Activated CD8-positive, alpha-beta memory T cell treated with anti-CD3 and anti-CD28 coated beads, Interleukin-2, amount 10 ng/mL, durations not matched to agents 7 days and 5 days (primary cell): ENCODE measurements around the gene CYB5R3. TPM values are rescaled to one million over a fixed set of nuclear protein-coding genes. Genes with fewer than 3 reads are reported as not detected.
"Not testable (repeated sequence)": the region's sequence is repeated elsewhere in the genome, so short reads cannot be mapped to it uniquely, and the experiment has no call there.

Experiments
- ATAC-seq: fragments of 150-1000 bp; cut with Tn5 transposase; one replicate; pipeline ENCODE4 v1.10.0; 2021; ENCODE audit warnings: moderate library complexity
- CTCF ChIA-PET: fragments of 350-600 bp; sonication (Branson Sonifier 250); formaldehyde crosslinking; loops from one replicate; lab custom pipeline; 2021; ENCODE audit warnings: antibody characterized with exemption; lab: Charles Lee
- DNase-seq: peaks from one replicate; pipeline ENCODE4 v3.0.0-alpha.2; 2020
- H3K27ac Mint-ChIP-seq: one replicate; pipeline ENCODE4 v1.8.0; 2021; ENCODE audit warnings: mild to moderate bottlenecking, mixed read lengths
- H3K27me3 Mint-ChIP-seq: one replicate; pipeline ENCODE4 v1.8.0; 2021; ENCODE audit warnings: mixed read lengths
- H3K36me3 Mint-ChIP-seq: one replicate; pipeline ENCODE4 v1.8.0; 2021; ENCODE audit warnings: mild to moderate bottlenecking, mixed read lengths
- H3K4me1 Mint-ChIP-seq: one replicate; pipeline ENCODE4 v1.8.0; 2021; ENCODE audit warnings: mixed read lengths
- H3K4me3 Mint-ChIP-seq: one replicate; pipeline ENCODE4 v1.8.0; 2021; ENCODE audit warnings: mild to moderate bottlenecking, moderate library complexity, mixed read lengths
- H3K9me3 Mint-ChIP-seq: one replicate; pipeline ENCODE4 v1.8.0; 2022; ENCODE audit warnings: low read depth, mixed read lengths
- total RNA-seq, 2 experiments: library from RNA; stranded (reverse); gene quantifications; one replicate each; pipeline ENCODE4 v1.2.3, GENCODE V29; 2021

The CYB5R3 gene
- total RNA-seq, 2 experiments from 2014 or later, result 66.2 to 66.8 TPM

DNA sequence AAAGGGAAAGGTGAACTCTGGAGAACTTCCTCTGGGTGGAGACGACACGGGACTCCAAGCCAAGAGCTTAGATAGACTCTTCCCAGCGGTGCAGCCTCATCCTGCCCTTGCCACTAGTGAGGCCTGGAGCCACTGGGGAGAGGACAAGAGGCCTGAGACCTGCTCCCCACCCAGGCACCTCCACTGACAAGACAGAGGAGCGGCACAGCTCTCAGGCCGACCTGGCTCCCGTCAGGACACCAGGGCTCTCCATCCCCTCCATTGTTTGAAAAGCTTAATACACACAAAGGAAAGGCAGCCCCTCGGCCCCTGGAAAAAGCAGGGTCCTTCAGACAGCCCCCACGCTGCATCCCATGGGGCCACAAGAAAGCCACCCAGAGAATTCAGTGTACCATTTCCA lies 64.1 kb downstream of the CYB5R3 start:
- Mint-ChIP-seq H3K4me3 (no peak overlapping the region), H3K27ac (no peak overlapping the region), H3K9me3 (no peaks in the 10 kb centered on the region), H3K4me1 (peaks cover 11% of the 10 kb centered on the region), H3K27me3 (no peaks in the 10 kb centered on the region), H3K36me3 (peaks cover 24% of the 10 kb centered on the region)
- CTCF ChIA-PET, result no interaction called here
- ATAC-seq (no peak), DNase-seq (no peak)

DNA sequence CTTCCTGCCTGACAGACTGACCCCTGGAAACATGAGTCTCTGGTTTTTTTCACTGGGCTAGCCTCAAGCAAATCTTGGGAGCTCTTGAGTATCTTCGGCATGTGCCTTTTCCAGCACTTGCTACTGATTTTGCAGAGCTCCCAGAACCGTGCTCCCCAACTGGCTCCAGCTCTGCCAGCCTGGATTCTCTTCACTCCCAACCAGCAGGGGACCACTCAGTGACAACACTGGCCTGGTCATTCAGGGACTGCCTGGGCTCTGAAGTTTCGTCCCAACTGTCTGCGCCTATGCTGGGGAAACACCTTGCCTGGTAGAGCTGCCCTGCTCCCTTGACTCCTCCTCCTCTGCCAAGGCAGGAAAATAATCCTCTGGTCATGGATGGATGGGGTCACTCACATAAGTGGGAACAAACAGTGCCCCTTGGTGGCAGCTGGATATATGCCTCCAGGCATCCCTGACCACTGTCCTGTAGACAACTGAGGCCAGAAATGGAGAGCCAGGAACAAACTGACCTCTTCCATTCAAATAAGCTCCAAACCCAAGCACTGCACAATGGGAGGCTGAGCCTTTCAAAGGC lies 64.7 kb downstream of the CYB5R3 start:
- H3K4me3 Mint-ChIP-seq, result no peak overlapping the region
- no peak overlapping the region for H3K27ac Mint-ChIP-seq
- ATAC-seq, result no peak
- H3K4me1 Mint-ChIP-seq, result peaks cover 13% of the 10 kb centered on the region
- H3K9me3 Mint-ChIP-seq, result no peaks in the 10 kb centered on the region
- DNase-seq, result no peak
- CTCF ChIA-PET, result interaction anchor here (1.0 kb wide), 1 partner anchor 29 kb away, joined by 3 read pairs; no protein-coding TSS in a partner anchor
- peaks cover 24% of the 10 kb centered on the region for H3K36me3 Mint-ChIP-seq
- no peaks in the 10 kb centered on the region for H3K27me3 Mint-ChIP-seq

DNA sequence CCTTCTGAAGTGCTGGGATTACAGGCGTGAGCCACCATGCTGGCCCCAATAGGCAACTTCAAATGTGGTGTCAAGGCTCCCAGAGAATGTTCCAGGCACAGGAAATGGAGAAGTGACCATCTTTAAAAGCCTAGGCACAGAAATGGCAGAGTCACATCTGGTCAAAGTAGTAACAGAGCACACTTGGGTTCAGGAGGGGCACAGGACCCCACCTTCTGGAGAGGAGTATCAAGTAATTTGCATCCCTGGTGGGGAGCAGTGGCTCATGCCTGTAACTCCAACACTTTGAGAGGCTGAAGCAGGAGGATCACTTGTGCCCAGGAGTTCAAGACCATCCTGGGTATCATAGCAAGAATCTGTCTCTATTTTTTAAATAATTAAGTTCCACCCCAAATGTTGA lies 66.2 kb downstream of the CYB5R3 start:
- H3K36me3 Mint-ChIP-seq, result peaks cover 27% of the 10 kb centered on the region
- no peak for DNase-seq
- no peaks in the 10 kb centered on the region for H3K27me3 Mint-ChIP-seq
- CTCF ChIA-PET, result interaction anchor here (1.1 kb wide), 1 partner anchor 31 kb away, joined by 3 read pairs; no protein-coding TSS in a partner anchor
- no peak overlapping the region for H3K27ac Mint-ChIP-seq
- H3K4me1 Mint-ChIP-seq, result peaks cover 13% of the 10 kb centered on the region
- H3K9me3 Mint-ChIP-seq, result no peaks in the 10 kb centered on the region
- ATAC-seq, result no peak
- no peak overlapping the region for H3K4me3 Mint-ChIP-seq

DNA sequence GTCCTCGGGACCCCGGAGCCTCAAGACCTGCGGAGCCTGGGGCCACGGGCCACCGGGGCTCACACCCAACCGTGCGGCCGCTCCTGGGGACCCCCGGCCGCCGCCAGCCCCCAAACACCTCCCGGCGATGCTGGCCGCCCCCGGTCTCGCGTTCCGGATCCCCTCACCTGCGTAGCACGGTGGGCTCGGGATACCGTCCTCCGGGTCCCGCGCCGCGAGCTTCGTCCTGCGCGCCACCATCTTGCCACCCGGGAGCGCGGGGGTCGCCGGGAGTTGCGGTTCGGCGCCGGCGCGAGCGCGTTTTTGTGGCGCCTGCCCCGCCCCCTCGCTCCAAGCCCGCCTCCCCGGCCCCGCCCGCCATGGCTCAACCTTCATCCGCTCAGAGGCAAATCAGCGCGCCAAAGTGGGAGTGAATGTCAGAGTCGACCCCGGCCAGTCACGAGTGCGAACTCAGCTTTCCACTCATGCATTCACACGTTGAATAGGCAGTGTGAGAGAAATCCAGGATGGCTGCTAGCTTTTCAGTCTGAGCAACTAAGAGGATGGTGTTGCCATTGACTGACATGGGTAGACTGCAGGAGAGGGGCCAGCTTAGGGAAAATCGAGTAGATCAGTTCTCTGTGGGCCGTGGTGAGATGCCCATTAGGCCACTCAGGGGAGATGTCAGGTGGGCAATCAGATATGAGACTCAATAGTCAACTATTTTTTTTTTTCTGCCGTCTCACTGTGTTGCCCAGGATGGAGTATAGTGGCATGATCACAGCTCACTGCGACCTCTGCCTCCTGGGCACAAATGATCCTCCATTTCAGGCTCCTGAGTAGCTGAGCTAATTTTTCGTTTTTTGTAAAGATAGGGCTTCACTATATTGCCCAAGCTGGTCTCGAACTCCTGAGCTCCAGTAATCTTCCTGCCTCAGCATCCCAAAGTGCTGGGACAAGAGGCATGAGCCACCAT lies 67.2 kb downstream of the CYB5R3 start:
- CTCF ChIA-PET, result interaction anchor here (1.1 kb wide), 1 partner anchor 32 kb away, joined by 3 read pairs; no protein-coding TSS in a partner anchor
- Mint-ChIP-seq H3K9me3 (no peaks in the 10 kb centered on the region), H3K27me3 (no peaks in the 10 kb centered on the region), H3K36me3 (peaks cover 24% of the 10 kb centered on the region), H3K4me3 (peak overlapping the region; percentile 98), H3K4me1 (peaks cover 13% of the 10 kb centered on the region), H3K27ac (peak overlapping the region; percentile 81)
- DNase-seq (peak; percentile 89), ATAC-seq (peak; percentile 88)

DNA sequence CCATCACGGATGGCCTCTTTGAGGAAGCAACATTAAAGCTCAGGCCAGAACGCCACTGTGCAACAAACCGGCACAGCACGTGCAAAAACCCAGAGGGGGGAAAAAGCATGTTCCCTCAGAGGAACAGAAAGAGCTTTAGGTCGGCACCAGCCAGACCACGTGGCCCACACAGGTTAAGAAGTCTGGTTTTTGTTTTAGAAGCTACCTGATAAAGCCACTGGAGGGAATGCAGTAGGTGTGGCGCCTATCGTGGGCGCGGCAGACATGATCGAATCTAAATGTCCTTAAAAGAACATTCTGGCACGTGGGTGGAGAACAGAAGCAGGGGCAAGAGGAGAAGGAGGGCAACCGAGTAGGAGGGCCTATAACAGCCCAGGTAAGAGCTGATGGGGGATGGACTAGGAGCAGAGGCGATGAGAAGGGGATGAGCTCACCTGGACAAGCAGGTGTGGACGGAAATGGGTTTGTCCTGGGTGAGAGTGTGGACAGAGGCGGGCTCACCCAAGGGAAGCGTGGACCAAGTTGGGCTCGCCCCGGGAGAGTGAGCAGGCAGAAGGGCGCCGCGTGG lies 67.9 kb downstream of the CYB5R3 start:
- ATAC-seq, result peak; percentile 45
- H3K27me3 Mint-ChIP-seq, DNase-seq, H3K9me3 Mint-ChIP-seq, CTCF ChIA-PET: not testable (repeated sequence)
- Mint-ChIP-seq H3K36me3 (peaks cover 18% of the 10 kb centered on the region), H3K4me1 (peaks cover 13% of the 10 kb centered on the region), H3K4me3 (peak overlapping the region; percentile 98), H3K27ac (peak overlapping the region; percentile 94)

DNA sequence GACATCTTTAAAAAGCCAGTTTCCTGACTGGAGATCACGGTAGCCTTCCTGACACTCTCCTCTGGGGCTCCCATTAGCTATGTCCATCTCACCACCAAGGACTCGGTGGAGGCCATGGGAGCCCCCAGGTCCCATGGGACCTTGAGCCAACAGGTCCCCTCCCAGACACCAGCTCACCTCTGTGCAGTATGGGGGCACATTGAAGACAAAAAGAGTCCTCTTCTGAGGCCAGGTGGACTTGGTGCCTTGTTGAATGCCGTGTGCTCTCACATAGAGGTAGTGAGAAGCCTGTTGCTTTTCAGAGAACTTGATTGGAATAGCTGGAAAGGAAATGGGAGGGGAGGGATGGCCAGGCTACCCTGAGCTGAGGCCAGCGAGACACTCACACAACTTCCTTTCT lies 69.2 kb downstream of the CYB5R3 start:
- peaks cover 13% of the 10 kb centered on the region for H3K4me1 Mint-ChIP-seq
- CTCF ChIA-PET, ATAC-seq, H3K27ac Mint-ChIP-seq, H3K4me3 Mint-ChIP-seq, DNase-seq, H3K9me3 Mint-ChIP-seq, H3K27me3 Mint-ChIP-seq: not testable (repeated sequence)
- H3K36me3 Mint-ChIP-seq, result peaks cover 14% of the 10 kb centered on the region

DNA sequence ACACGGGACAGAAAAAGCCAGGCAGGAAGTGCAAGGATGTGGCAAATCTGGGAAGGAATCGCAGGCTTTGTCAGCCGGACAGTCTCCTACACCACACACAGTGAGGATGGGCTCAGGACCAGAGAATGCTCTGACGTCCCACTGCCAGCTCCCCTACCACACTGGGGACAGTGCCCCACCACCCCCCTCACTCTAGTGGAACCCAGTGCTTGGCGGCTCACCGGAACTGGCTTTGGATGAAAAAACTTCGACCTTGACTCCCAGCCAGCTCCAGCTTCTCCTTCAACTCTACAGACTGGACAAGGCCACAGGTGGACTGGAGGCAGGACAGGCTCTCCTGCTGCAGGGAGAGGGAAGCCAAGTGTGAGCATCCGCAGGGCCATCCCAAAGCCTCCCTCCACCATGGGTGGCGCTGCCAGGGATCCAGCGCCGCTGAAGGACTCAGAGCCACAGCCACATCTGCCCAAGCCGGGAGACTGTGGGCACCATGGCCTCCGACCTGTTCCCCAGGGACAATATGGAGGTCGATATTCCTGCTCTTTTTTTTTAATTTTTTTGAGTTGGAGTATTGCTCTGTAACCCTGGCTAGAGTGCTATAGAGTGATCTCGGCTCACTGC lies 71.5 kb downstream of the CYB5R3 start:
- Mint-ChIP-seq H3K4me3 (no peak overlapping the region), H3K27ac (no peak overlapping the region), H3K9me3 (no peaks in the 10 kb centered on the region), H3K36me3 (peaks cover 16% of the 10 kb centered on the region), H3K27me3 (no peaks in the 10 kb centered on the region), H3K4me1 (peaks cover 13% of the 10 kb centered on the region)
- no peak for ATAC-seq
- CTCF ChIA-PET, result no interaction called here
- DNase-seq, result no peak

DNA sequence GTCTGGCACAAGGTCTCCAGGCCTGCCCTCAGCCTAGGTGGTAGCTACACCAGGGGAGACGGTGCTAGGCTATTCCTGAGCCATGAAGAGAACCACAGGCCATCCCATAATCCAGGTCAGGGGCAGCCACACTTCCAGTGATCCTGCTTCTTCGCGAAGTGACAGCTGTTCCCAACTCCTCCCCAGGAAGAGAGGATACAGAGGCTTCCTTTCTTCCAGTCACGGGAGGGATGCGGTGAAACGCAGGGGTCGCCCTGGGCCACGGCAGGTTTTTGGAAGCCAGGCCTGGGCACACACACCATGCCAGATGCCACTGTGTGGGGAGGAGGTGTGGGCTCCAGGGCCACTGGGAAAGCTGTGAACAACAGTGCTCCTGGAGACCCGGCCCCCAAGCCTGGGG lies 72.1 kb downstream of the CYB5R3 start:
- CTCF ChIA-PET, result not testable (repeated sequence)

DNA sequence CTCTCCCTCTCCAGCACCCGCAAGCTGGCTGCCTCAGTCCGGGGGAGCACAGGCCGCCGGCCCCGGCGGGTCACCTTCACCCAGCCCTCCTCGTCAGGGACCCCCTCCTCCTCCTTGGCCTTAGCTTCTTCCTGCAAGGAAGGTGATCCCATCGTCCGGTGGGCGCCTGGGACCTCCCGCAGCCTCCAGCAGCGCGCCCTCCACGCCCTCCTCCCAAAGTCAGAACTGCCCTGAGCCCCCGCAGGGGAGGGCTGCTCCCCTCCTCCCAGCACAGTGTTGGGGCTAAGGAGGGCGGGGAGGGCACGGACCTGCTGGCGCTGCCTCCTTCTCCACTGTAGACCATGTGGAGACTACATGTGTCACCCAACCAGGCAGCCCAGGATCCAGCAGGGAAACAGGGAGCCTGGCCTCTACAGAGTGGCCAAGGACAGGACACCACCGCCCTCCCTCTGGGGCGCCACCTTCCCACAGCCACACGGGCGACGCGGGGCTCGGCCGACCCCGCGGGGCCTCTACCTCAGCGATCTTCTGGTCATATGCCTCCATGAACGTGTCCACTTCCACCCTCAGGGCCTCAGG lies 73.1 kb downstream of the CYB5R3 start:
- H3K27me3 Mint-ChIP-seq, H3K9me3 Mint-ChIP-seq, H3K4me1 Mint-ChIP-seq, H3K27ac Mint-ChIP-seq, ATAC-seq, H3K4me3 Mint-ChIP-seq, DNase-seq, CTCF ChIA-PET: not testable (repeated sequence)
- peaks cover 18% of the 10 kb centered on the region for H3K36me3 Mint-ChIP-seq

More for the DNA sequence above, 72.1 kb downstream of the CYB5R3 start:
- not testable (repeated sequence) for H3K4me3 Mint-ChIP-seq, H3K4me1 Mint-ChIP-seq, DNase-seq, H3K27ac Mint-ChIP-seq, H3K9me3 Mint-ChIP-seq, ATAC-seq, H3K27me3 Mint-ChIP-seq
- peaks cover 17% of the 10 kb centered on the region for H3K36me3 Mint-ChIP-seq

DNA sequence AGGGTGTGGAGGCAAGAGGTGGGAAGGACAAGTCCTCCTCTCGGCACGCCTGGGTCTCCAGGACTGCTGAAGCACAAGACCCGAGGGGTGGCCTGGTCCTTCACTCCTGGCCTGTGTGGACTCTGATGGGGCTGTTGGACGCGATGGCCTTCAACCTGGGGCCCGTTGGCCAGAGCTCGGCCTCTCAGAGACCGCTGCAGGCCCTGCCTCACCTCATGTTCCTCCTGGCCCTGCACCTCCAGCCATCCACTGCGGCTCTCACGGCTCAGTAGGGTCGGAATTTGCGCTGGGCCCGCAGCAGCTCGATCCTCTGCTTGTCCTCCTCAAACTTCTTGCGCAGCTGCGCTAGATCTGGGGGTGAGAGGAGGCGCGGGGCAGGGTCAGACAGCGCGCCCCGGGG lies 74.7 kb downstream of the CYB5R3 start:
- H3K27ac Mint-ChIP-seq, result not testable (repeated sequence)
- peaks cover 19% of the 10 kb centered on the region for H3K36me3 Mint-ChIP-seq
- CTCF ChIA-PET, result interaction anchor here (0.6 kb wide), 1 partner anchor 35 kb away, joined by 3 read pairs; no protein-coding TSS in a partner anchor

DNA sequence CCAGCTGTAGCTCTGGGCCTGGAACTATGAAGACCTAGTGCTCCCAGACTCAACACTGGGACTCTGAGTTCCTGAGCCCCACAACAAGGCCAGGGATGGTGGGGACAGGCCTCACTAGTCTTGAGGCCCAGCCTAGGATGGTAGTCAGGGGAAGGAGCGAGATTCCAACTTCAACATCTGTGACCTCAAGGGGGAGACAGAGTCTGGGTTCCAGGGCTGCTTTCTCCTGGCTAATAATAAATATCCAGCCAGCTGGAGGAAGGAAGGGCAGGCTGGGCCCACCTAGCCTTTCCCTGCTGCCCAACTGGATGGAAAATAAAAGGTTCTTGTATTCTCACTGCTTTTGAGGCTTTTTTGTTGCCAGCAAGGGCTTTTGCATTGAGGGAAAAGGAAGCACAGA lies 75.1 kb downstream of the CYB5R3 start:
- H3K27me3 Mint-ChIP-seq, H3K4me1 Mint-ChIP-seq, H3K27ac Mint-ChIP-seq, H3K9me3 Mint-ChIP-seq, H3K4me3 Mint-ChIP-seq, DNase-seq, ATAC-seq: not testable (repeated sequence)
- H3K36me3 Mint-ChIP-seq, result peaks cover 19% of the 10 kb centered on the region
- CTCF ChIA-PET, result interaction anchor here (0.6 kb wide), 1 partner anchor 34 kb away, joined by 3 read pairs; no protein-coding TSS in a partner anchor

More for the DNA sequence above, 74.7 kb downstream of the CYB5R3 start:
- DNase-seq, H3K4me3 Mint-ChIP-seq, ATAC-seq, H3K4me1 Mint-ChIP-seq, H3K27me3 Mint-ChIP-seq, H3K9me3 Mint-ChIP-seq: not testable (repeated sequence)

DNA sequence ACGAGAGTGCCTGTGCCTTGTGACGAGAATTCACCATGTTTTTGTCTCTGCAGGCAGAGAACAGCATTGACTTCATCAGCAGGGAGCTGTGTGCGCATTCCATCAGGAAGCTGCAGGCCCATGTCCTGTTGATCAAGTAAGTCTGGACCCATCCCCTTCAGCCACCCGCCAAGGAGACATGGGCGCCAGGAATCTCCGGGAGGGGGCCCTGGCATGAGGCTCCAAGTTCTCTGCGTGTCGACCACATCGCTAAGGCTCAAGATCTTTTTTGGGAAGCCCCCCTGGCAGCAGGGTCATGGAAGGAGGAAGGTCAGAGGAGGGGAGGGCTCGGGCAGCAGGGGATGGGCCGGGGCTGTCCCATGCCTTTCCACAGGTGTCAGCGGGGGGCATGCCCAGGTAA lies 78.1 kb downstream of the CYB5R3 start:
- DNase-seq, CTCF ChIA-PET, H3K4me1 Mint-ChIP-seq, H3K27me3 Mint-ChIP-seq, ATAC-seq, H3K4me3 Mint-ChIP-seq, H3K27ac Mint-ChIP-seq, H3K9me3 Mint-ChIP-seq: not testable (repeated sequence)
- H3K36me3 Mint-ChIP-seq, result peaks cover 10% of the 10 kb centered on the region

DNA sequence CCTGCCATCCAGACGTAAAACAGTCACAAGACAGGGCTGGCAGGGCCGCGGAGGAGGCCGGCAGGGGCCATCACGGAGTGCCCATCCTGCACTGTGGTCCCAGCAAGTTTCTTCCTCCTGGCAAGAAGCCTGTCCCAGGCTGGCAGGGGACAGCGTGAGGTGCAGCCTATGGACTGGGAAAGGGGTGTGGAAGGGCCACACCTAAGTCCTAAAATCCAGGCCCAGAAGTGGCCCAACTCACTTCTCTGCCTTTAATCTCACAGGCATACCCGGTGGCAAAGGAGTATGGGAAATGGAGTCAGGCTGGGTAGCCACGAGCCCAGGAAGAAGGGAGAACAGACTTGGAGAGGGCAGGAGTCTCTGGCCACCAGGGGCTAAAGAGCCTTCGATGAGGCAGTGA lies 78.6 kb downstream of the CYB5R3 start:
- CTCF ChIA-PET, H3K9me3 Mint-ChIP-seq, H3K4me1 Mint-ChIP-seq, H3K27ac Mint-ChIP-seq, H3K27me3 Mint-ChIP-seq, DNase-seq, ATAC-seq, H3K4me3 Mint-ChIP-seq: not testable (repeated sequence)
- peaks cover 10% of the 10 kb centered on the region for H3K36me3 Mint-ChIP-seq
